ENCODE results near the gene USP47. TPM values are rescaled to one million over a fixed set of nuclear protein-coding genes. Genes with fewer than 3 reads are reported as not detected.

Gene USP47
- total RNA-seq, 1 donor from 2014 or later: 69.4 TPM

DNA sequence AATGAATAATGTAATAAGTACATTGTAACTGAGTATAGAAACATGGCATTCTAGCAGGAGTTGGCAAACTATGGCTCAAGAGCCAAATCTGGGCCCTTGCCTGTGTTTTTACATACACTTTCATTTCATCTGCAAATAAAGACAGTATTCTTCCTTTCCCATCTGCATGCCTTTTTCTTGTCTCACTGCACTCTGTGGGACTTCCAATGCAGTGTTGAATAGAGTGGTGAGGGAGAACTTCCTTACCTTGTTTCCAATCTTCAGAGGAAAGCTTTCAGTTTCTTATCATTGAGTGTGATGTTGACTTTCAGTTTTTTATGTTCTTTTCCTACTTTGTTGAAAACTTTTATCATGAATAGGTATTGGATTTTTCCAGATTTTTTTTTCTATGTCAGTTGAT is 82.1 kb downstream of the USP47 start:
- Histone ChIP-seq H3K36me3 (ENCODE audit: control insufficient read depth in 3 of 3, insufficient read depth in 3 of 3, low read length in 3 of 3) (peaks cover 0 to 14% (median 6%) of the 10 kb centered on the region in 3 donors), H3K27ac (ENCODE audit: low read depth, low read length) (no peak overlapping the region), H3K27me3 (ENCODE audit: control insufficient read depth in 3 of 3, insufficient read depth in 3 of 3, low read length in 3 of 3) (no peaks in the 10 kb centered on the region), H3K9ac (ENCODE audit: low read depth in 1 of 3, low read length in 3 of 3) (no peak overlapping the region), H3K9me3 (ENCODE audit: control insufficient read depth in 3 of 3, low read length in 3 of 3) (no peaks in the 10 kb centered on the region), H3K4me3 (ENCODE audit: low read length in 3 of 3) (no peak overlapping the region), H3K4me1 (ENCODE audit: control insufficient read depth in 3 of 3, insufficient read depth in 3 of 3, low read length in 3 of 3) (no peaks in the 10 kb centered on the region)

GRCh38 chr11:11929920-11930319 is 88.1 kb downstream of the USP47 start:
- H3K27me3 ChIP-seq (ENCODE audit: control insufficient read depth in 3 of 3, insufficient read depth in 3 of 3, low read length in 3 of 3): no peaks in the 10 kb centered on the region
- no peaks in the 10 kb centered on the region for H3K4me1 ChIP-seq (ENCODE audit: control insufficient read depth in 3 of 3, insufficient read depth in 3 of 3, low read length in 3 of 3)
- peaks cover 8 to 27% (median 19%) of the 10 kb centered on the region in 3 donors for H3K36me3 ChIP-seq (ENCODE audit: control insufficient read depth in 3 of 3, insufficient read depth in 3 of 3, low read length in 3 of 3)
- no peak overlapping the region for H3K27ac ChIP-seq (ENCODE audit: low read depth, low read length)
- H3K4me3 ChIP-seq (ENCODE audit: low read length in 3 of 3): no peak overlapping the region
- no peak overlapping the region for H3K9ac ChIP-seq (ENCODE audit: low read depth in 1 of 3, low read length in 3 of 3)
- H3K9me3 ChIP-seq (ENCODE audit: control insufficient read depth in 3 of 3, low read length in 3 of 3): no peaks in the 10 kb centered on the region

DNA sequence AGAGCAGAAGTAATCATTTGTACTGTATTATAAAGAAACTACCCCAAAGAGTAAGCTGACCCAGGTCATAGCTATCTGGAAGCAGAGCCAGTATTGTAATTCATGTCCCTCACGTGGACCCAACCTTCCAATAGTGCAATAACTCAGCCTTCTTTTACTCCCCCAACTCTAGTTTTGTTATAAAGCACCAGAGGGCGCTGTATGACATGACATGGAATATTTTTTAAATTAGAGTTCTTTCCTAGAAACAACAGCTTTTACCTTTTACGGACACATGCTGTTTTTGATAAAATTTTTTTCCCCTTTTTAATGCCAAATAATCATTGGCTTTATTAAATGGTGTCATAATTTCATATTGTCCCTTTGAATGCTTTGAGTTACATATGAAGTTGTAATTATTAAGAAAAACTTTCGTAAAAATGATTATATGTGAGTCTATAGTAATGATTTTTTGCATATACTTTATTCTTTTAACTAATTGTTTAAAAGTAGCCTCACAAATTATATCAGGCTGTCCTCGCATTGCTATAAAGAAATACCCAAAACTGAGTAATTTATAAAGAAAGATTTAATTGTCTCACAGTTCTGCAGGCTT is 89.8 kb downstream of the USP47 start:
- H3K27ac ChIP-seq (ENCODE audit: low read depth, low read length): no peak overlapping the region
- no peak overlapping the region for H3K9ac ChIP-seq (ENCODE audit: low read depth in 1 of 3, low read length in 3 of 3)
- peaks cover 8 to 31% (median 25%) of the 10 kb centered on the region in 3 donors for H3K36me3 ChIP-seq (ENCODE audit: control insufficient read depth in 3 of 3, insufficient read depth in 3 of 3, low read length in 3 of 3)

DNA sequence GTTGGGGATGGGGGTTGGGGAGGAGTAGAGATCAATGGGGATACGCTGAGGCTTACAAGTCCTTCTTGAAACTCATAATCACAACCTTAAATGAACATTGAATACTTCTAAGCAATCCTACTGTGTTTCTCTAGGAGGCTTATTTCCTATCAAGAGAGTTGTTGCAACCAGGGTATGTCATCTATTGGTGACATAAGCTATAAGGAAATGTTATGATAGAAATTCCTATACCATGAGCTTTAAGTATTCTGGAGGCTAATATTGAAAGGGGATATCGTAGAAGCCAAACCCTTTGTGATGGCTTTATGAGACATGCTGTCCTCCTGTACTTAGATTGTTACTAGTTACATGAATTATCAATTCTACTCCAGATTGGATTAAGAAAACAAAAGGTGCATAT is 93.8 kb downstream of the USP47 start:
- Histone ChIP-seq H3K4me3 (ENCODE audit: low read length in 3 of 3) (no peak overlapping the region), H3K4me1 (ENCODE audit: control insufficient read depth in 3 of 3, insufficient read depth in 3 of 3, low read length in 3 of 3) (no peaks in the 10 kb centered on the region), H3K36me3 (ENCODE audit: control insufficient read depth in 3 of 3, insufficient read depth in 3 of 3, low read length in 3 of 3) (peaks cover 12 to 40% (median 36%) of the 10 kb centered on the region in 3 donors), H3K9ac (ENCODE audit: low read depth in 1 of 3, low read length in 3 of 3) (no peak overlapping the region), H3K27me3 (ENCODE audit: control insufficient read depth in 3 of 3, insufficient read depth in 3 of 3, low read length in 3 of 3) (no peaks in the 10 kb centered on the region), H3K9me3 (ENCODE audit: control insufficient read depth in 3 of 3, low read length in 3 of 3) (no peaks in the 10 kb centered on the region), H3K27ac (ENCODE audit: low read depth, low read length) (no peak overlapping the region)

More for the DNA sequence above, 89.8 kb downstream of the USP47 start:
- H3K4me3 ChIP-seq (ENCODE audit: low read length in 3 of 3): no peak overlapping the region
- H3K9me3 ChIP-seq (ENCODE audit: control insufficient read depth in 3 of 3, low read length in 3 of 3): no peaks in the 10 kb centered on the region
- H3K4me1 ChIP-seq (ENCODE audit: control insufficient read depth in 3 of 3, insufficient read depth in 3 of 3, low read length in 3 of 3): no peaks in the 10 kb centered on the region
- H3K27me3 ChIP-seq (ENCODE audit: control insufficient read depth in 3 of 3, insufficient read depth in 3 of 3, low read length in 3 of 3): no peaks in the 10 kb centered on the region

DNA sequence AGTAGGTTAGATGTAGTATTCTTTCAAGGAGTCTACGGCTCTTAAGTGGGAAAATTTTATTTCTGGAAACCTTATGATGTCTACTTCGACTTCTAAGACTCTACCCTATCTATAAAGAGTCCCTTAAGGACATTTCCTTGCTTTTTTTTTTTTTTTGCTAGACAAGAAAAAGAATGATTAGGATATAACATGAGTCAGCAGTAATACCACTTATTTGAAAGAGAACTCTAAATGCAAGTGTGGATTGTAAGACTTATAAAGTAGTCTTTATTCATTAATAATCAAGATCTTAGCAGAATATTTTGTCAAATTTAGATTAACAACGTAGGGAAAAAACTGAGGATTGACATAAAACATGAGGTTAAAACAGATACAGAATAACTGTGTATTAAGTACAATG is 95.7 kb downstream of the USP47 start:
- Histone ChIP-seq H3K4me1 (ENCODE audit: control insufficient read depth in 3 of 3, insufficient read depth in 3 of 3, low read length in 3 of 3) (no peaks in the 10 kb centered on the region), H3K4me3 (ENCODE audit: low read length in 3 of 3) (no peak overlapping the region), H3K36me3 (ENCODE audit: control insufficient read depth in 3 of 3, insufficient read depth in 3 of 3, low read length in 3 of 3) (peaks cover 6 to 44% (median 41%) of the 10 kb centered on the region in 3 donors), H3K27me3 (ENCODE audit: control insufficient read depth in 3 of 3, insufficient read depth in 3 of 3, low read length in 3 of 3) (no peaks in the 10 kb centered on the region), H3K9ac (ENCODE audit: low read depth in 1 of 3, low read length in 3 of 3) (no peak overlapping the region), H3K27ac (ENCODE audit: low read depth, low read length) (no peak overlapping the region), H3K9me3 (ENCODE audit: control insufficient read depth in 3 of 3, low read length in 3 of 3) (no peaks in the 10 kb centered on the region)

GRCh38 chr11:11937957-11938356 is 96.2 kb downstream of the USP47 start:
- Histone ChIP-seq H3K9me3 (ENCODE audit: control insufficient read depth in 3 of 3, low read length in 3 of 3) (no peaks in the 10 kb centered on the region), H3K27me3 (ENCODE audit: control insufficient read depth in 3 of 3, insufficient read depth in 3 of 3, low read length in 3 of 3) (no peaks in the 10 kb centered on the region), H3K4me3 (ENCODE audit: low read length in 3 of 3) (no peak overlapping the region), H3K36me3 (ENCODE audit: control insufficient read depth in 3 of 3, insufficient read depth in 3 of 3, low read length in 3 of 3) (peaks cover 5 to 49% (median 44%) of the 10 kb centered on the region in 3 donors), H3K4me1 (ENCODE audit: control insufficient read depth in 3 of 3, insufficient read depth in 3 of 3, low read length in 3 of 3) (no peaks in the 10 kb centered on the region), H3K27ac (ENCODE audit: low read depth, low read length) (no peak overlapping the region), H3K9ac (ENCODE audit: low read depth in 1 of 3, low read length in 3 of 3) (no peak overlapping the region)

GRCh38 chr11:11940551-11940950 is 98.8 kb downstream of the USP47 start:
- Histone ChIP-seq H3K27me3 (ENCODE audit: control insufficient read depth in 3 of 3, insufficient read depth in 3 of 3, low read length in 3 of 3) (no peaks in the 10 kb centered on the region), H3K27ac (ENCODE audit: low read depth, low read length) (no peak overlapping the region), H3K4me1 (ENCODE audit: control insufficient read depth in 3 of 3, insufficient read depth in 3 of 3, low read length in 3 of 3) (no peaks in the 10 kb centered on the region), H3K9me3 (ENCODE audit: control insufficient read depth in 3 of 3, low read length in 3 of 3) (no peaks in the 10 kb centered on the region), H3K4me3 (ENCODE audit: low read length in 3 of 3) (no peak overlapping the region), H3K9ac (ENCODE audit: low read depth in 1 of 3, low read length in 3 of 3) (no peak overlapping the region), H3K36me3 (ENCODE audit: control insufficient read depth in 3 of 3, insufficient read depth in 3 of 3, low read length in 3 of 3) (peaks cover 4 to 46% (median 34%) of the 10 kb centered on the region in 3 donors)

- Histone ChIP-seq H3K27ac (ENCODE audit: low read depth, low read length) (no peak overlapping the region), H3K4me1 (ENCODE audit: control insufficient read depth in 3 of 3, insufficient read depth in 3 of 3, low read length in 3 of 3) (no peaks in the 10 kb centered on the region), H3K27me3 (ENCODE audit: control insufficient read depth in 3 of 3, insufficient read depth in 3 of 3, low read length in 3 of 3) (no peaks in the 10 kb centered on the region), H3K9me3 (ENCODE audit: control insufficient read depth in 3 of 3, low read length in 3 of 3) (no peaks in the 10 kb centered on the region), H3K36me3 (ENCODE audit: control insufficient read depth in 3 of 3, insufficient read depth in 3 of 3, low read length in 3 of 3) (peaks cover 4 to 43% (median 32%) of the 10 kb centered on the region in 3 donors), H3K9ac (ENCODE audit: low read depth in 1 of 3, low read length in 3 of 3) (no peak overlapping the region), H3K4me3 (ENCODE audit: low read length in 3 of 3) (no peak overlapping the region)
Measured at GRCh38 chr11:11942668-11943067, 100.9 kb downstream of the USP47 start.

- no peaks in the 10 kb centered on the region for H3K4me1 ChIP-seq (ENCODE audit: control insufficient read depth in 3 of 3, insufficient read depth in 3 of 3, low read length in 3 of 3)
- H3K9me3 ChIP-seq (ENCODE audit: control insufficient read depth in 3 of 3, low read length in 3 of 3): no peaks in the 10 kb centered on the region
- H3K27me3 ChIP-seq (ENCODE audit: control insufficient read depth in 3 of 3, insufficient read depth in 3 of 3, low read length in 3 of 3): no peaks in the 10 kb centered on the region
- peaks cover 0 to 30% (median 29%) of the 10 kb centered on the region in 3 donors for H3K36me3 ChIP-seq (ENCODE audit: control insufficient read depth in 3 of 3, insufficient read depth in 3 of 3, low read length in 3 of 3)
- no peak overlapping the region for H3K4me3 ChIP-seq (ENCODE audit: low read length in 3 of 3)
- H3K27ac ChIP-seq (ENCODE audit: low read depth, low read length): no peak overlapping the region
- H3K9ac ChIP-seq (ENCODE audit: low read depth in 1 of 3, low read length in 3 of 3): no peak overlapping the region
Measured at GRCh38 chr11:11944444-11944843, 102.7 kb downstream of the USP47 start.

DNA sequence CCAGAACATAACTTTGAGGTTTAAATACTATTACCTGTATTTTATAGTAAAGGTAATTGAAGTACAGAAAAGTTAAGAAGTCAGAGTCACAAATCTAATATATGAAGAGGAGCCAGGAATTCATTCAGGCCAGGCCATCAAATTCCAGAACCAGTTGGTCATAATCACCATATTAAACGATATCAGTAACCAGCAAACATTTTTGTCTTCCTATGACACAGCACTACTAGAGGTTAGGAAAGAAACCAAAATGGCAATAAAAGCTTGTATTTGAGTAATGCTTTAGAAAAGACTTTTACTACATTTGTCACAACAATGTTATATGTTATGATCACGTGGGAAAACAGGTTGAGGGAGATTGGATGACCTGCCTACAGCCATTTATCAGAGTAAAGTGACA is 104.4 kb downstream of the USP47 start:
- H3K27ac ChIP-seq (ENCODE audit: low read depth, low read length): no peak overlapping the region
- H3K36me3 ChIP-seq (ENCODE audit: control insufficient read depth in 3 of 3, insufficient read depth in 3 of 3, low read length in 3 of 3): peaks cover 2 to 31% (median 29%) of the 10 kb centered on the region in 3 donors
- no peaks in the 10 kb centered on the region for H3K9me3 ChIP-seq (ENCODE audit: control insufficient read depth in 3 of 3, low read length in 3 of 3)
- no peaks in the 10 kb centered on the region for H3K4me1 ChIP-seq (ENCODE audit: control insufficient read depth in 3 of 3, insufficient read depth in 3 of 3, low read length in 3 of 3)
- no peak overlapping the region for H3K9ac ChIP-seq (ENCODE audit: low read depth in 1 of 3, low read length in 3 of 3)
- H3K27me3 ChIP-seq (ENCODE audit: control insufficient read depth in 3 of 3, insufficient read depth in 3 of 3, low read length in 3 of 3): no peaks in the 10 kb centered on the region
- H3K4me3 ChIP-seq (ENCODE audit: low read length in 3 of 3): no peak overlapping the region
